HG03432 (cell line): ENCODE results near the gene EIPR1.

Experiments used
- ATAC-seq: cut with Tn5 transposase; IDR thresholded peaks from one replicate; pipeline ENCODE4 v1.9.1; 2021; ENCODE audit warnings: mild to moderate bottlenecking, moderate library complexity; ENCODE audit not compliant: unreplicated experiment

The EIPR1 gene

GRCh38 chr2:3377612-3378432 lies at the start of gene EIPR1:
EIPR1 (minus strand) TSS chr2:3377818; CDS start chr2:3377689, 129 bp downstream.
- peak; percentile 87 for ATAC-seq

- peak; percentile 54 for ATAC-seq
Observed at GRCh38 chr2:3427272-3427671, 49.7 kb upstream of the EIPR1 start.

DNA sequence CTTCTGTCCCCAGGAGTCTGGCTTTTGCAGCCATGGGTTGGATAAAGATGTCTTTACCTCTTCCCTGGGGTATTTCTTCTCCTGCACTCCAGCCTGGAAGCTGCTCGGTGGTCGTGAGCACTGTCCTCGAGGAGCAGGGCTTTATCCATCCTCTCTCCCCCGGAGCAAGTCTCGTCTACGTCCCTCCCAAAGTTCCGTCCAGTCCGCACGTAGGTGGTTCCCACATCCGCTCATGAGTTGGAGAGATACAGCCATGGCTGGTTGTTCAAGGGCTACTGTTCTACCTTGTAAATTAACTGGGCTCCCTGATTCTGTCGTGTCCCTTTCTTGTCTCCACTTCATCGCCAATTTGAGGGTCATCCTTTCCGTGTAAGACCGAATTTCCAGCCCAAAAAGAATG lies 49.0 kb upstream of the EIPR1 start:
- no peak for ATAC-seq

GRCh38 chr2:3424171-3424795 lies 46.7 kb upstream of the EIPR1 start:
- ATAC-seq: no peak

DNA sequence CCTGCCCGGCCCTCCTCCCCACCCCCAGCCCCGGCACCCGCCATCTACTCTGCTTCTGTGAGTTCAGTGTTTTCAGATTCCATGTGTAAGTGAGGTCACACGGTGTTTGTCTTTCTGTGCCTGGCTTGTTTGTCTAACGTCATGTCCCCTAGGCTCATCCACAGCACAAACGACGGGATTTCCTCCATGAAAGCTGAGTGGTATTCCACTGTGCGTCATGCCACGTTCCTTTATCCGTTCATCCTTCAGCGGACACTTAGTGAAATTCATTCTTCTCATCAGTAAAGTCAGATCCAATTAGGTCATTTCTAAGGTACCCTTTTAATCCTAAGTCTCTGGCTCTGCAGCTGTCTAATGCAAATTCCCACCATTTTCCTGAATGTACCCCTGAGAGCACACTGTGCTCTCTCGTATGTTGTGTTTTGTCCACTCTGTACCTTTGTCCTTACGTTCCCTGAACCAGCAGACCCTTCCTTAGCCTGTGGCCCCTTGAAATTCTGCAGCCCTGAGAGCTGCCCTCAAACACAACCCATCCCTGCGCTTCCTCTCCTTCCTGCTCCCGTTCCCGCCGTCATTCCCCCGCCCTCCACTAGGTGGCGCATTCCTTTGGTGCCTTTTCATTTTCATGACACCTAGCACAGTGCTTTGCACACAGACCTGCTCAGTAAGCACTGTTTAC lies 46.0 kb upstream of the EIPR1 start:
- ATAC-seq: peak; percentile 43

- peak; percentile 68 for ATAC-seq
Observed at GRCh38 chr2:3422161-3422779, 44.7 kb upstream of the EIPR1 start.

- no peak for ATAC-seq
Observed at GRCh38 chr2:3421580-3421979, 44.0 kb upstream of the EIPR1 start.

GRCh38 chr2:3420769-3421397 lies 43.3 kb upstream of the EIPR1 start:
- ATAC-seq: no peak

DNA sequence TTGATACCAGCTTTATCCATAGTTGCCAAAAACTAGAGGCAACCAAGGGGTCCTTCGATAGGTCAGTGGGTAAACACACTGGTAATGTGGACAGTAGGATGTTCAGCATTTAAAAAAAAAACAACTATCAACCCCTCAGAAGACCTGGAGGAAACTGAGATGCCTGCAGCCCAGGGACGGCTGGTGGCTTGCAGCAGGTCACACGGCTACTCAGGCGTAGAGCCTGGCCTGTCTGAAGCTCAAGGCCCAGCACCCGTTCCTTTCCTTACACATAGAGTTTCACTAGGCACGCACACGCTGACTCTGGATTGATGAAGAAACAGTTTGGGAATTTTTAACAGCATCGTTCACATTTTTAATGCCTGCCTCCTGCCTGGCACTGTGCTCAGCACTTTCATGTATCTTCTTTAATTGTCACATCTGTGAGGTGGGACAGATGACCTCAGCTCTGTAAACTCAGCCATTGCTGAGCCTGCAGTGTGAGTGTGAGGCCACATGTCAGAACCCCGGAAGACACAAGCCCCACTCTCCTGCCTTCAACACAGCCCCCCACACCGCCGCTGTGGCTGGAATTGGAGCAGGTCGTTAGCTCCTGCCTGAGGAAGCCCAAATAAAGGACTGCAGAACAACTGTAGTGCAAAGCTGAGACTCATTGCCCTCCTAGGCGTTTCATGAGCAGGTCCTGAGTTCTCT lies 42.6 kb upstream of the EIPR1 start:
- peak; percentile 54 for ATAC-seq

GRCh38 chr2:3418766-3419404 lies 41.3 kb upstream of the EIPR1 start:
- no peak for ATAC-seq

- ATAC-seq: no peak
Observed at GRCh38 chr2:3414133-3414860, 36.7 kb upstream of the EIPR1 start.

DNA sequence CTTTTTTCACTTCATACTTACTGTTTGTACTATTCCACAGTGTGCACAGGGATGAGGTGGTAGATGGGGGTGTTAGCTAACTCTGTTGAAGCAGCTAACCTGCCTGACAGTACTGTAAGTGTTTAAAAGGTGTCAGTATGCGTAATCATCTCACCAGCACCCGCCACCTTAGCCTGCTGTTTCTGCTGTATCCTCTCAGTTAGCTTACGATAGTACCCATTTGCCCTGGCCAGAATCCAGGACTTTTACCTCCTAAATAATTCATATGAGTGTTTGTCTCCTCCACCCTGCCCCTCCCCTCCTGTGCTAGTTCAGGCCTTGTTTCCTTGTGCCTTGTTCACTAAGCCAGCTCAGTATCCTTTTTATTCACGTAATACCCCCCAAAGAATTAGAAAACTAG lies 36.1 kb upstream of the EIPR1 start:
- no peak for ATAC-seq

DNA sequence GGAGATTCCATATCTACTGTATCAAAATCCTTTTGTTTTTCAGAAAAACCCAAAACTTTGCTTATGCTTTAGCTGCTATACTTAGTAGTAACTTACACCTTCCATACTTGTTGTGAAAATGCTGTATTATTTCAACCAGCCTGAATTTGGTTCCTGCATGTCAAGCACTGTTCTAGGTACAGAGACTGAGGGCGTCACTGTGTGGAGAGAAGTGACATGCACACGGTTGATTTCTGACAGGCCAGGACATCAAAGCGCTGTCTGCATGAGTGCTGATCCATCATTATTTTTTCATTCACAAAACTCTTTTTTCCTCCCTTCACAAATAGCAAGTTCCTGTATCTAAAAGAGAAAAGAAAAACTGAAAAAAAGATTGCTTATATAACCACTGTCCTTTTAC lies 33.5 kb upstream of the EIPR1 start:
- ATAC-seq: no peak

DNA sequence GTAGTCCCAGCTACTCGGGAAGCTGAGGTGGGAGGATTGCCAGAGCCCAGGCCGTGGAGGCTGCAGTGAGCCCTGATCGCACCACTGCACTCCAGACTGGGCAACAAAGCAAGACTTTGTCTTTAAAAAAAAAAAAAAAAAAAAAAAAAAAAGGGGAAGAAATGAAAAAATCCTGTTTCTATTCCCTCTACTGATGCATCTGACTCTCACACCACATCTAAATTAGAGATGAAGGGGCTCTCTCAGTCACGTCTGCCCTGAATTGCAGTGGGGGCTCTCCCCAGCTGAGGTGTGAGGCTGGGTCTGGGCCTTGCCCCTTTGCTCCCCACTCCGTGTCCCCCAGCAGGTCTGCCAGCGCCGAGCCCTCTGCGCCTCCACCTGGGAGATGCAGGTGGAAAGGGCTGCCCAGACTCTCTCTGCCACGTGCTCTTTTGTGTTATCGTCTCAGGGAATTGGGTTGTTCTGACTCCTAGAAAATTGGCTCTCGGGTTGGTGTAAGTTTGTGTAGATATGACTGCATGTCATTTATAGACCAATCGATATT lies 32.1 kb upstream of the EIPR1 start:
- ATAC-seq: no peak

GRCh38 chr2:3408781-3409180 lies 31.2 kb upstream of the EIPR1 start:
- no peak for ATAC-seq

GRCh38 chr2:3406501-3406900 lies 28.9 kb upstream of the EIPR1 start:
- no peak for ATAC-seq

DNA sequence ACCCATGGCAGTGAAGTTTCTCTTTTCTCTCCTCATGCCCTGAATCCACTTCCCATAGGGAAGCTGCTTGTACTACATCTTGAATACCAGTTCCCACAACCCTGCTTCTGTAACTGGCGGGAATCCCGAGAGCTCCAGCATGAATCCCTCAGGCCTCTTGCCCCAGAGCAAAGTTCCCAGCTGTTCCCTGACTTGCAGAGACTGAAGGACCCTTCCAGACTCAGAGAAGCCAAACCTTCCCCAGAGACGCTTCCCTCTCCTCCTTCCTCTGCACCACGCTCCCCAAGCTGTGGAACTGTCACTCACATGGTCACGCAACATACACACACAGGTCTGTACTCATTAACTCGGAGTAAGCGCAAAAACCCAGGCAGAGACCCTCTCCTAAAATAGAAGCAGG lies 28.3 kb upstream of the EIPR1 start:
- no peak for ATAC-seq

GRCh38 chr2:3405307-3405706 lies 27.7 kb upstream of the EIPR1 start:
- ATAC-seq: no peak

DNA sequence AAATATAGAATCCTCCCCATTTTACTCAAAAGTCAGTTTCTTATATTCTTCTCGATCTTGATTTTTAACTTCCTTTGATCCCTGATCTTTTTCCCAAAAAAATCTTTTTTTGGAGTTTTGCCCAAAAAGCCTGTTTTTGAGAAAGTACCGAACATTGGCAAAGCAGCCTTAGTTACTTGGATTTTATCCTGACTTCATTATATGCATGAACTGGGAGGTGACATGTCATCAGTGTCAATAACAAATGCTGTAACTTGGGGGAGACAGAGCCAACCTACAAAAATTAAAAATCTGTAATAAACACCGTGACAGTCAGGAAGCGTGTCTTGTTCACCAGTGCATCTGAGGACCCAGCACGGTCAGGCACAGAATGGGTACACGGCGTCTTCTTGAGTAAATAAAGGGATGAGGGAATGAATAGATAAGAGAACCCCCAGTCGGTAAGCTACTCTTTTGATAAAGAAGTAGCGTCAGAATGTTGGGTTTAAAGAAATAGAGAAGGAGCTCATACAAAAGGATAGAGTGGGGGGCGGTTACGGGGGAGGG lies 26.8 kb upstream of the EIPR1 start:
- ATAC-seq: no peak
